Measurements from ENCODE around the gene TMEM131L.

DNA sequence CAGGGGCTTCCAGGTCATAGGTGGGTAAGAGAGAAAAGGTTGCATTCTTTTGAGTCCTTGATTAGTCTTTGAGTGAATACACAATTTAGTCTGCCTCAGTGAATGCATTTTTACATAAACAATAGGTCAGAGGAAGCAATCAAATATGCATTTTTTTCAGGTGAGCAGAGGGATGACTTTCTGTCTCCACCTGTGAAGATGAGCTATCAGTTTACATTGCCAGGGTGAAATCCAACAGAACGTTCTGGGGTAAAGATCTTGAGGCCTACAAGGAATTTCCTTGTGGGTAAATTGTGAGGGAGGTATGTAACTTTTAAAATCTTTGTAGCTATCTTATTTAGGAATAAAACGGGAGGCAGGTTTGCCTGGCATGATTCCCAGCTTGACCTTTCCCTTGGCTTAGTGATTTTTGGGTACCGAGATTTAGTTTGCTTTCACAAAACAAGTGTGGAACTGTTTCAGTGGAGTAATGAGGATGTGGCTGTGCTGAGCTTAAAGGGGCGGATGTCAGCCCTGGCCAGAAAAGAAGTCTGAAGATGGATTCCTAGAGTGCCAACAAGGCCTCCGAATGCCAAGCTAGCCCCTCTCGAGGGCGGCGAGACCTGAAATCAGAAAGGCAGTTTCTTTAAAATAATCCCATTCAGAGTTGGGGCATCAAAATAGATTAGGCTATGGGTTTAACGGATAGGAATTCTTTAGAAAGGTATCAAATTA is 29.5 kb downstream of the TMEM131L start:
- TF ChIP-seq POLR2A (IDR thresholded peaks at IDR 0.05; ENCODE audit: low read depth, low read length) (no peak), POLR2AphosphoS5 (IDR thresholded peaks at IDR 0.05; ENCODE audit: low read depth, low read length) (no peak)

Measured in GM12892 (cell line).